Trophoblast cell (in vitro differentiated cells and primary cell): ENCODE results near the gene PRKCE.

Experiments used
- DNase-seq, 2 donors: peaks; one replicate each; pipeline ENCODE4 v3.0.0-alpha.2; 2016
- H2AFZ ChIP-seq: 2 replicates; pipeline ENCODE4 v1.6.1; 2013; ENCODE audit warnings: low read length, moderate library complexity, mild to moderate bottlenecking; ENCODE audit not compliant: insufficient read depth, poor library complexity
- H2AK5ac ChIP-seq: 2 replicates; pipeline ENCODE4 v1.6.1; 2013; ENCODE audit warnings: mild to moderate bottlenecking, low read length
- H2BK120ac ChIP-seq: 2 replicates; pipeline ENCODE4 v1.6.1; 2013; ENCODE audit warnings: low read length, mild to moderate bottlenecking, moderate library complexity; ENCODE audit not compliant: insufficient read depth, poor library complexity
- H2BK12ac ChIP-seq: 2 replicates; pipeline ENCODE4 v1.6.1; 2013; ENCODE audit warnings: mild to moderate bottlenecking, low read length, moderate library complexity
- H2BK5ac ChIP-seq: 2 replicates; pipeline ENCODE4 v1.6.1; 2013; ENCODE audit warnings: low read length, low read depth, moderate library complexity, mild to moderate bottlenecking; ENCODE audit not compliant: poor library complexity
- H3K14ac ChIP-seq: 2 replicates; pipeline ENCODE4 v1.6.1; 2013; ENCODE audit warnings: mild to moderate bottlenecking, low read length
- H3K18ac ChIP-seq: 2 replicates; pipeline ENCODE4 v1.6.1; 2013; ENCODE audit warnings: mild to moderate bottlenecking, low read length
- H3K23ac ChIP-seq: 2 replicates; pipeline ENCODE4 v1.6.1; 2013; ENCODE audit warnings: low read length
- H3K27ac ChIP-seq: 2 replicates; pipeline ENCODE4 v1.5.1; 2013; ENCODE audit warnings: low read depth, mild to moderate bottlenecking, inconsistent platforms, low read length, moderate library complexity
- H3K27me3 ChIP-seq: 2 replicates; pipeline ENCODE4 v1.6.1; 2013; ENCODE audit warnings: inconsistent platforms, mild to moderate bottlenecking, low read length, moderate library complexity; ENCODE audit not compliant: insufficient read depth
- H3K36me3 ChIP-seq, 2 experiments: 1 replicate in 1 of 2; 2 replicates in 1 of 2; pipeline ENCODE4 v1.6.1; 2013; ENCODE audit warnings: low read length in 2 of 2, mild to moderate bottlenecking in 2 of 2, moderate library complexity in 1 of 2; ENCODE audit not compliant: insufficient read depth in 2 of 2, control insufficient read depth in 1 of 2
- H3K4ac ChIP-seq: 2 replicates; pipeline ENCODE4 v1.6.1; 2013; ENCODE audit warnings: low read depth, mild to moderate bottlenecking, low read length, moderate library complexity
- H3K4me1 ChIP-seq, 2 experiments: 1 replicate in 1 of 2; 2 replicates in 1 of 2; pipeline ENCODE4 v1.6.1; 2013; ENCODE audit warnings: low read length in 2 of 2, mild to moderate bottlenecking in 2 of 2, moderate library complexity in 1 of 2; ENCODE audit not compliant: insufficient read depth in 2 of 2, control insufficient read depth in 1 of 2
- H3K4me2 ChIP-seq: 2 replicates; pipeline ENCODE4 v1.6.1; 2013; ENCODE audit warnings: inconsistent platforms, mild to moderate bottlenecking, low read length, moderate library complexity
- H3K4me3 ChIP-seq: 2 replicates; pipeline ENCODE4 v1.5.1; 2013; ENCODE audit warnings: mild to moderate bottlenecking, low read depth, low read length, inconsistent platforms
- H3K79me1 ChIP-seq: one replicate; pipeline ENCODE4 v1.6.1; 2013; ENCODE audit warnings: low read length
- H3K79me2 ChIP-seq: 2 replicates; pipeline ENCODE4 v1.6.1; 2013; ENCODE audit warnings: low read length, mild to moderate bottlenecking; ENCODE audit not compliant: control insufficient read depth, insufficient read depth, poor library complexity
- H3K9ac ChIP-seq: 2 replicates; pipeline ENCODE4 v1.6.1; 2013; ENCODE audit warnings: mild to moderate bottlenecking, low read length
- H3K9me3 ChIP-seq: 2 replicates; pipeline ENCODE4 v1.6.1; 2013; ENCODE audit warnings: low read depth, mild to moderate bottlenecking, control low read depth, inconsistent platforms, low read length; ENCODE audit not compliant: insufficient read depth
- H4K12ac ChIP-seq: 2 replicates; pipeline ENCODE4 v1.6.1; 2013; ENCODE audit warnings: low read depth, mild to moderate bottlenecking, low read length, moderate library complexity
- H4K8ac ChIP-seq: 2 replicates; pipeline ENCODE4 v1.6.1; 2013; ENCODE audit warnings: low read depth, mild to moderate bottlenecking, low read length, moderate library complexity
- H4K91ac ChIP-seq: one replicate; pipeline ENCODE4 v1.6.1; 2013; ENCODE audit warnings: low read depth, mild to moderate bottlenecking, low read length, moderate library complexity
- WGBS: extraction: QIAGEN DNeasy Blood & Tissue Kit; methylation state at CpG from one replicate; pipeline ENCODE4 v1.1.7; 2013; ENCODE audit warnings: missing lambda C conversion rate; ENCODE audit not compliant: insufficient read length, insufficient coverage; ENCODE audit errors: extremely low coverage; 5-methylcytosine and 5-hydroxymethylcytosine counted together

Gene PRKCE

GRCh38 chr2:45975752-45976517 is 324.5 kb downstream of the PRKCE start:
- no CpG with 5 or more reads among the region's 14 CpGs for WGBS
- H3K18ac ChIP-seq = no peak overlapping the region

GRCh38 chr2:45978302-45978859 is 326.9 kb downstream of the PRKCE start:
- Histone ChIP-seq H3K4me1 (no peaks in the 10 kb centered on the region), H3K9me3 (no peaks in the 10 kb centered on the region), H3K79me1 (no peaks in the 10 kb centered on the region), H3K23ac (no peak overlapping the region), H4K12ac (no peak overlapping the region), H3K27me3 (no peaks in the 10 kb centered on the region), H2AFZ (no peak overlapping the region), H3K36me3 (no peaks in the 10 kb centered on the region), H4K91ac (no peak overlapping the region), H2BK120ac (no peak overlapping the region), H4K8ac (no peak overlapping the region), H2BK5ac (no peak overlapping the region), H3K79me2 (no peaks in the 10 kb centered on the region), H3K9ac (no peak overlapping the region), H3K14ac (no peak overlapping the region), H2BK12ac (no peak overlapping the region), H3K4me3 (no peak overlapping the region), H3K4me2 (no peak overlapping the region), H3K4ac (no peak overlapping the region), H3K27ac (no peak overlapping the region), H3K18ac (no peak overlapping the region), H2AK5ac (no peak overlapping the region)
- WGBS = no CpG with 5 or more reads among the region's 4 CpGs
- no peak for DNase-seq

More at GRCh38 chr2:45975752-45976517, 324.5 kb downstream of the PRKCE start:
- Histone ChIP-seq H3K36me3 (no peaks in the 10 kb centered on the region), H2AFZ (no peak overlapping the region), H3K79me2 (no peaks in the 10 kb centered on the region), H3K23ac (no peak overlapping the region), H3K9me3 (no peaks in the 10 kb centered on the region), H3K14ac (no peak overlapping the region), H2BK12ac (no peak overlapping the region), H2BK5ac (no peak overlapping the region), H2AK5ac (no peak overlapping the region), H3K4me2 (no peak overlapping the region), H3K27me3 (no peaks in the 10 kb centered on the region), H4K12ac (no peak overlapping the region), H3K4me3 (no peak overlapping the region), H2BK120ac (no peak overlapping the region), H4K91ac (no peak overlapping the region), H3K27ac (no peak overlapping the region), H4K8ac (no peak overlapping the region), H3K4ac (no peak overlapping the region), H3K4me1 (no peaks in the 10 kb centered on the region), H3K9ac (no peak overlapping the region), H3K79me1 (no peaks in the 10 kb centered on the region)
- DNase-seq = no peak

- Histone ChIP-seq H3K18ac (no peak overlapping the region), H3K79me1 (no peaks in the 10 kb centered on the region), H3K79me2 (no peaks in the 10 kb centered on the region), H3K23ac (no peak overlapping the region), H3K9ac (no peak overlapping the region), H4K91ac (no peak overlapping the region), H3K4ac (no peak overlapping the region), H3K14ac (no peak overlapping the region), H2AFZ (no peak overlapping the region), H3K4me3 (no peak overlapping the region), H2BK5ac (no peak overlapping the region), H4K8ac (no peak overlapping the region), H3K36me3 (no peaks in the 10 kb centered on the region), H2BK120ac (no peak overlapping the region), H3K27me3 (no peaks in the 10 kb centered on the region), H2AK5ac (no peak overlapping the region), H4K12ac (no peak overlapping the region), H3K27ac (no peak overlapping the region), H3K9me3 (no peaks in the 10 kb centered on the region), H3K4me2 (no peak overlapping the region), H2BK12ac (no peak overlapping the region), H3K4me1 (no peaks in the 10 kb centered on the region)
- no CpG with 5 or more reads among the region's 4 CpGs for WGBS
- DNase-seq = no peak
These were observed 327.6 kb downstream of the PRKCE start for GRCh38 chr2:45979065-45979464.

GRCh38 chr2:45980161-45980865 is 328.8 kb downstream of the PRKCE start:
- Histone ChIP-seq H2AFZ (no peak overlapping the region), H3K4me3 (no peak overlapping the region), H3K79me1 (no peaks in the 10 kb centered on the region), H3K23ac (no peak overlapping the region), H3K27ac (no peak overlapping the region), H3K9me3 (no peaks in the 10 kb centered on the region), H4K8ac (no peak overlapping the region), H3K9ac (no peak overlapping the region), H2BK12ac (no peak overlapping the region), H4K12ac (no peak overlapping the region), H3K4me1 (no peaks in the 10 kb centered on the region), H2BK5ac (no peak overlapping the region), H3K18ac (no peak overlapping the region), H4K91ac (no peak overlapping the region), H3K79me2 (no peaks in the 10 kb centered on the region), H2AK5ac (no peak overlapping the region), H3K14ac (no peak overlapping the region), H3K36me3 (no peaks in the 10 kb centered on the region), H3K4me2 (no peak overlapping the region), H3K27me3 (no peaks in the 10 kb centered on the region), H2BK120ac (no peak overlapping the region), H3K4ac (no peak overlapping the region)
- WGBS = no CpG with 5 or more reads among the region's 11 CpGs
- no peak for DNase-seq
